Body of pancreas (tissue), 4 donors: ENCODE results near the gene AVPR2. TPM values are rescaled to one million over a fixed set of nuclear protein-coding genes. Genes with fewer than 3 reads are reported as not detected.

Source experiments
- ATAC-seq: fragments of 150-250 bp; one replicate; pipeline ENCODE4 v1.9.1; 2016
- DNase-seq, 4 donors: peaks; one replicate each; pipeline ENCODE4 v3.0.0-alpha.2; 2019
- H3K27ac ChIP-seq, 4 donors: fragments of 200-600 bp; sonication (generic); 1 replicate in 3 of 4; 2 replicates in 1 of 4; pipeline versions ENCODE4 v1.5.1 to v1.6.1; 2016 to 2019; ENCODE audit warnings: mild to moderate bottlenecking in 1 of 4, mixed read lengths in 1 of 4, moderate library complexity in 1 of 4
- H3K27me3 ChIP-seq, 2 donors: fragments of 200-600 bp; sonication (generic); one replicate each; pipeline ENCODE4 v1.6.0; 2016; ENCODE audit warnings: mild to moderate bottlenecking in 1 of 2
- H3K36me3 ChIP-seq, 2 donors: fragments of 200-600 bp; sonication (generic); replicated peaks in 1 of 2; 2 replicates each; pipeline ENCODE4 v1.5.1; 2016; ENCODE audit warnings: low read depth in 2 of 2; ENCODE audit not compliant: insufficient read depth in 1 of 2
- H3K4me1 ChIP-seq: fragments of 200-600 bp; sonication (generic); one replicate; pipeline ENCODE4 v1.6.0; 2016
- H3K4me3 ChIP-seq, 2 donors: fragments of 200-600 bp; sonication (generic); 1 replicate in 1 of 2; 2 replicates in 1 of 2; pipeline ENCODE4 v1.5.1; 2016 to 2019
- H3K9me3 ChIP-seq, 3 donors: fragments of 200-600 bp; sonication (generic); 1 replicate in 2 of 3; 2 replicates in 1 of 3; pipeline ENCODE4 v1.5.1; 2016
- CTCF ChIP-seq, 7 experiments: fragments of 450-650 bp in 4 of 7; fragments of 200-600 bp in 3 of 7; sonication (generic) in 3 of 7; IDR thresholded peaks; one replicate each; pipeline ENCODE4 v1.5.1; 2016 to 2019; ENCODE audit warnings: antibody characterized with exemption in 7 of 7
- POLR2A ChIP-seq, 3 donors: fragments of 450-650 bp; IDR thresholded peaks; one replicate each; pipeline ENCODE4 v1.6.1; 2016; ENCODE audit warnings: antibody characterized with exemption in 3 of 3, mild to moderate bottlenecking in 2 of 3
- WGBS, 2 donors: methylation state at CpG; one replicate each; pipeline ENCODE4 v1.1.5; 2017; 5-methylcytosine and 5-hydroxymethylcytosine counted together
- intact Hi-C: fragments of 100-400 bp; cut with DNase I; formaldehyde crosslinking; loops from one replicate; pipeline ENCODE4 v1.15.1; 2023
- total RNA-seq, 2 donors: library from RNA; depleted of rRNA; stranded (reverse); fragments of >200 nt; gene quantifications; one replicate each; pipeline ENCODE4 v1.1.0, GENCODE V29; 2016

Gene AVPR2
- total RNA-seq, 2 donors from 2014 or later = 0.66 to 0.78 TPM

GRCh38 chrX:153925387-153925738, 20.9 kb downstream of the AVPR2 start:
- Histone ChIP-seq H3K27ac (peak overlapping the region in 1 of 4 donors; percentile 96), H3K36me3 (no peaks in the 10 kb centered on the region), H3K4me1 (peaks cover 29% of the 10 kb centered on the region), H3K27me3 (no peaks in the 10 kb centered on the region), H3K4me3 (no peak overlapping the region), H3K9me3 (no peaks in the 10 kb centered on the region)
- ATAC-seq (no peak), DNase-seq (no peak)
- TF ChIP-seq POLR2A (IDR thresholded peaks at IDR 0.05) (no peak), CTCF (IDR thresholded peaks at IDR 0.05) (no peak)
- 70% methylated on average over 4 of the region's 4 CpGs; no CpG with 5 or more reads in 1 of the 2 donors for WGBS, 2 donors
- intact Hi-C loops = no loop called here

GRCh38 chrX:153925739-153926551, 21.5 kb downstream of the AVPR2 start, which contains the start of gene ARHGAP4:
Gene ARHGAP4, minus strand, starts transcription at chrX:153926264. Its CDS starts 62 bp downstream, at chrX:153926202.
- Histone ChIP-seq H3K27me3 (no peaks in the 10 kb centered on the region), H3K9me3 (no peaks in the 10 kb centered on the region), H3K27ac (peak within 1 kb of the TSS; percentile 36 to 96 (median 86)), H3K36me3 (no peaks in the 10 kb centered on the region), H3K4me3 (no peak within 1 kb of the TSS), H3K4me1 (peaks cover 29% of the 10 kb centered on the region)
- intact Hi-C loops = no loop called here
- 24 to 56% methylated on average over 9 to 14 of the region's 59 CpGs for WGBS, 2 donors
- DNase-seq = no peak
- ATAC-seq = no peak
- TF ChIP-seq POLR2A (IDR thresholded peaks at IDR 0.05) (peak in 1 of 3 donors; percentile 13), CTCF (IDR thresholded peaks at IDR 0.05) (no peak)

- no peak overlapping the region for H3K4me3 ChIP-seq
- intact Hi-C loops = no loop called here
- H3K4me1 ChIP-seq = peaks cover 29% of the 10 kb centered on the region
Observed at GRCh38 chrX:153926552-153926857, 22.0 kb downstream of the AVPR2 start.

GRCh38 chrX:153926858-153927671, 22.6 kb downstream of the AVPR2 start:
- Histone ChIP-seq H3K27me3 (no peaks in the 10 kb centered on the region), H3K4me1 (peaks cover 29% of the 10 kb centered on the region), H3K4me3 (peak overlapping the region in 1 of 2 donors; percentile 6), H3K27ac (peak overlapping the region; percentile 76 to 96 (median 88)), H3K36me3 (no peaks in the 10 kb centered on the region), H3K9me3 (no peaks in the 10 kb centered on the region)
- no peak for ATAC-seq
- WGBS, 2 donors = 10 to 11% methylated on average over 13 to 22 of the region's 31 CpGs
- peak; percentile 26 to 62 (median 48) for DNase-seq
- no peak for TF ChIP-seq POLR2A (IDR thresholded peaks at IDR 0.05)
- TF ChIP-seq CTCF (IDR thresholded peaks at IDR 0.05) = no peak
- intact Hi-C loops = no loop called here

More at GRCh38 chrX:153926552-153926857, 22.0 kb downstream of the AVPR2 start:
- TF ChIP-seq CTCF (IDR thresholded peaks at IDR 0.05) (no peak), POLR2A (IDR thresholded peaks at IDR 0.05) (no peak)
- DNase-seq (no peak), ATAC-seq (no peak)
- Histone ChIP-seq H3K27me3 (no peaks in the 10 kb centered on the region), H3K27ac (peak overlapping the region in 3 of 4 donors; percentile 76 to 96 (median 95)), H3K9me3 (no peaks in the 10 kb centered on the region), H3K36me3 (no peaks in the 10 kb centered on the region)
- no CpG with 5 or more reads among the region's 4 CpGs for WGBS, 2 donors
